ENCODE measurements around the gene ASPSCR1.

The ASPSCR1 gene

GRCh38 chr17:82003411-82004381, 26.3 kb downstream of the ASPSCR1 start:
- H3K27ac ChIP-seq, result no peak overlapping the region

GRCh38 chr17:82004517-82005455, 27.4 kb downstream of the ASPSCR1 start:
- no peak overlapping the region for H3K27ac ChIP-seq
- TF ChIP-seq, protein P1, sequence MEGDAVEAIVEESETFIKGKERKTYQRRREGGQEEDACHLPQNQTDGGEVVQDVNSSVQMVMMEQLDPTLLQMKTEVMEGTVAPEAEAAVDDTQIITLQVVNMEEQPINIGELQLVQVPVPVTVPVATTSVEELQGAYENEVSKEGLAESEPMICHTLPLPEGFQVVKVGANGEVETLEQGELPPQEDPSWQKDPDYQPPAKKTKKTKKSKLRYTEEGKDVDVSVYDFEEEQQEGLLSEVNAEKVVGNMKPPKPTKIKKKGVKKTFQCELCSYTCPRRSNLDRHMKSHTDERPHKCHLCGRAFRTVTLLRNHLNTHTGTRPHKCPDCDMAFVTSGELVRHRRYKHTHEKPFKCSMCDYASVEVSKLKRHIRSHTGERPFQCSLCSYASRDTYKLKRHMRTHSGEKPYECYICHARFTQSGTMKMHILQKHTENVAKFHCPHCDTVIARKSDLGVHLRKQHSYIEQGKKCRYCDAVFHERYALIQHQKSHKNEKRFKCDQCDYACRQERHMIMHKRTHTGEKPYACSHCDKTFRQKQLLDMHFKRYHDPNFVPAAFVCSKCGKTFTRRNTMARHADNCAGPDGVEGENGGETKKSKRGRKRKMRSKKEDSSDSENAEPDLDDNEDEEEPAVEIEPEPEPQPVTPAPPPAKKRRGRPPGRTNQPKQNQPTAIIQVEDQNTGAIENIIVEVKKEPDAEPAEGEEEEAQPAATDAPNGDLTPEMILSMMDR (conservative IDR thresholded peaks at IDR 0.05), result no peak
- TF ChIP-seq ZFX (IDR thresholded peaks at IDR 0.05), result no peak

More at GRCh38 chr17:82003411-82004381, 26.3 kb downstream of the ASPSCR1 start:
- TF ChIP-seq, protein P1 (conservative IDR thresholded peaks at IDR 0.05), result no peak

DNA sequence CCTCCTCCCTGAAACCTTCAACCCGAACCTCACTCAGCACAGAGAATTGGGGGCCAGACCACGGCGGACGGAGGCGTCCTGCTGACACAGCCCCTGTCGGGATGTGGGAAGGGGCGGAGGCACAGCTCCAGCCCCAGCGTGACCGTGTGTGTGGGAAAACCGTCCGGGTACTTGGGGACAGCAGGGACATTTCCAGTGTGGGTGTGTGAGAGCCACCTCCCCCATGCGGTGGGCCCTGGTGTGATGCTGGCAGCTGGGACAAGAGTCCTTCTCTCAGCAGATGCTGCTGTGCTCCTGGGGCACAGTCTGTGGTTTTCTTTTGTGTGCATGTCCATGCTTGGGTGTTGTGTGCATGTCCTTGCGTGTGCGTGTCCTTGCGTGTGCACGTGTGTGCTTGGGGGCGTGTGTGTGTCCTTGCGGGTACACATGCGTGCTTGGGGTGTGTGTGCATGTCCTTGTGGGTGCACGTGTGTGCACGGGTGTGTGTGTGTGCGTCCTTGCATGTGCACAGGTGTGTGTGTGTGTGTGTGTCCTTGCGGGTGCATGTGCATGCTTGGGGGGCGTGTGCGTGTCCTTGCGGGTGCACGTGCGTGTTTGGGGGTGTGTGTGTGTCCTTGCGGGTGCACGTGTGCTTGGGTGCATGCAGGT, 28.4 kb downstream of the ASPSCR1 start:
- no peak overlapping the region for H3K27ac ChIP-seq
- no peak for TF ChIP-seq ZFX (IDR thresholded peaks at IDR 0.05)
- TF ChIP-seq, protein P1 (conservative IDR thresholded peaks at IDR 0.05), result no peak

GRCh38 chr17:82006468-82007227, 29.2 kb downstream of the ASPSCR1 start:
- no peak for TF ChIP-seq ZFX (IDR thresholded peaks at IDR 0.05)
- TF ChIP-seq, protein P1 (conservative IDR thresholded peaks at IDR 0.05), result no peak

DNA sequence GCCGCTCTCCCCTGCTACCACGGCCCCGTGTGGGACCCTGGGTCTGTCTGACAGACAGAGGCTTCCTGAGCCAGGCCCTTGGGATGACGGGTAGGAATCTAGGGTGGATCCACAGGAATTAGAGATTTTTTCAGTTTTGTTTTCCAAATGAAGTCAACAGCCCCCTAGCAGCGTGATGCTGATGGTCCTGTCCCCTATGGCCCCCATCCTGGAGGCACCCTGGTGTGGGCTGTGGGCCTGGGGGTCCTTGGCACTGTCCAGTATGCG, 29.7 kb downstream of the ASPSCR1 start:
- no peak overlapping the region for H3K27ac ChIP-seq
- TF ChIP-seq ZFX (IDR thresholded peaks at IDR 0.05), result no peak
- TF ChIP-seq, protein P1 (conservative IDR thresholded peaks at IDR 0.05), result no peak

More at GRCh38 chr17:82006468-82007227, 29.2 kb downstream of the ASPSCR1 start:
- H3K27ac ChIP-seq, result no peak overlapping the region

GRCh38 chr17:82007495-82008257, 30.2 kb downstream of the ASPSCR1 start:
- H3K27ac ChIP-seq, result no peak overlapping the region
- TF ChIP-seq, protein P1 (conservative IDR thresholded peaks at IDR 0.05), result no peak
- no peak for TF ChIP-seq ZFX (IDR thresholded peaks at IDR 0.05)

Data from C4-2B (cell line).